ENCODE data around the gene NUDT6.
"Not testable (repeated sequence)": the region's sequence is repeated elsewhere in the genome, so short reads cannot be mapped to it uniquely, and the experiment has no call there.

The NUDT6 gene

GRCh38 chr4:122873821-122874593, 48.4 kb downstream of the NUDT6 start:
- DNase-seq, result no peak

DNA sequence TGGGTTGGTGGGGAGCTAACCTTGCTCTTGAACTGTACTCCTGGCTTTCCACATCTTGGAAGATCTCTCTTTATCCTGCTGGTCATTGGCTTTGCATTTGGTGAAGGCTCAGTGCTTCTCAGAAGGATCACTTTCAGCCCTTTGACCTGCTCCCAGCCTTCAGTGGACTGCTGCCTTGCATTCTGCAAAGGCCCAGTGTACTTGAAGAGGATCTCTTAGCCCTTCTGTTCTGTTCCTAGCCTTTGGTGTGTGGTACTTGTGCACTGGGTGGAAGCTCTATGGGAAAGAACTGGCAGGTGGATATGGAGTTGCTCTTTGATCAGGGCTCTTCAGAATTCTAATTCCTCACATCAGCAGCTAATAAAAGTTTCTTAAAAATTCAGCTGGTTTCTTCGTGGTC, 49.3 kb downstream of the NUDT6 start:
- no peak for DNase-seq

DNA sequence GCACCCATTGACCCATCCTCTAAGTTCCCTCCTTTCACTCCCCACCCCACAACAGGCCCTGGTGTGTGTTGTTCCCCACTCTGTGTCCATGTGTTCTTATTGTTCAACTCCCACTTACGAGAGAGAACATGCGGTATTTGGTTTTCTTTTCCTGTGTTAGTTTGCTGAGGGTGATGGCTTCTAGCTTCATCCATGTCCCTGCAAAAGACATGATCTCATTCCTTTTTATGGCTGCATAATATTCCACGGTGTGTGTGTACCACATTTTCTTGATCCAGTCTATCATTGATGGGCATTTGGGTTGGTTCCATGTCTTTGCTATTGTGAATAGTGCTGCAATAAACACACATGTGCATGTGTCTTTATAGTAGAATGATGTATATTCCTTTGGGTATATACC, 54.2 kb downstream of the NUDT6 start:
- not testable (repeated sequence) for DNase-seq

DNA sequence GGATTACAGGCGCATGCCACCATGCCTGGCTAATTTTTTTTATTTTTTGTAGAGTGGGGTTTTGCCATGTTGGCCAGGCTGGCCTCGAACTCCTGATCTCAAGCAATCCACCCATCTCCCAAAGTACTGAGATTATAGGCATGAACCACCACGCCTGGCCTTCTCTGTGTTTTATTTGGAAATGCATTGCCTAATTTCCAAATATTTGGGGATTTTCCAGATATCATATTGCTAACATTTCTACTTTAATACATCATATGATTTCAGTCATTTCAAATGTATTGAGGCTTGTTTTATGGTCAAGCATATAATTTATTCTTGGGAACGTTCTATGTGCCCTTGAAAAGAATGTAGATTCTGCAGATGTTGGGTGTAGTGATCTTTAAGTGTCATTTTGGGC, 57.0 kb downstream of the NUDT6 start:
- no peak for DNase-seq

GRCh38 chr4:122863639-122864038, 58.8 kb downstream of the NUDT6 start:
- DNase-seq, result no peak

DNA sequence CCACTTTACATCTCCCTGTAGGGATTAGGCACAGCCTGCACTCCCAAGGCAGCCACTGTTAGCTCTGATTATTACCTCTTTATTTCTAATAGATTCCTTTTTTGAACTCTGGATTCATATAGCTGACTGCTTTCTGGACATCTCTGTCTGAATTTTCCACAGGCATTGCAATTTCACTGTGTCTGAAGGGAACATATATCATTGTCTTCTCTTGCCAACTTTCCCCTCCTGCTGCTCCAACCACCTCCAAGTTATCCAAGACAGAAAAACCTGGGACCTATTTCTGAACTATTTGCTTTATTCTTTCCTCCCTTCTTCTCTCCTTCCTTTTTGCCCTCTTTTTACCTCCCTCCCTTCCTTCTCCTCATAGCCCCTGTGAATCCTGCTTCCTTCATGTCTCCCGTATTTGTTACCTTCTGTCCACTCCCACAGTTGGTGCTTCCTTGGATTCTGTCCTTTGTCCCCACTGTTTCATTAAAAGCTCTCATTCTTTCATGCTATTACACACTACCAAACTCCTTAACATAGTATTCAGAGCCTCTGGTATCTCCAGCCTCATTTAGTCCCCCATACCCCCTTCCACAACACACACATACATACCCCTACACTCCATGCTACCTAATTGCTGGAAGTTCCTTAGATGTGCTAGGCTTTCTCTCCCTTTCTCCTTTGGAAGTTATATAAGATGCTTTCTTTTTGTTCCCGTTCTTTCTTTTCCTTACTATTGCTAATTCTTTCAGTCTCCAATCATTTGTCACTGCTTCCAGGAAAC, 61.0 kb downstream of the NUDT6 start:
- no peak for DNase-seq

- DNase-seq, result no peak
These were observed 63.7 kb downstream of the NUDT6 start for GRCh38 chr4:122858705-122859104.

DNA sequence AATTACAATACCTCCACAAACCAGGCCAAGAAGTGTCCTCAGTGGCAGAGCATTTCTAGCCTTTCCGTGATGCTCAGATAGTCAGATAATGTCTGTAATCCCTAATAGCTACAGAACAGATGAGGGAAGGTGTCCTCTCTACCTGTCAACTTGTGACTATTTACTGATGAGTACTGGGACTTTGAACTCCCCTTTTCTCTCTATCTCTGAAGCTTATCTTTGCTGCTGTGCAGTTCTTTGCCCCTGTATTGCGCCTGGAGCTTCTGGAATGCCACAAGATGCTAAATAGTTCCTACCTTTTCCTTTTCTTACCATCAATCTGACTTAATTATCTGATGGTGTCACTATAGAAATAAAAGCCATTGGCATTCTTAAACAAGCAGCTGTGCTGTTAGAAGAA, 65.2 kb downstream of the NUDT6 start:
- DNase-seq, result no peak

DNA sequence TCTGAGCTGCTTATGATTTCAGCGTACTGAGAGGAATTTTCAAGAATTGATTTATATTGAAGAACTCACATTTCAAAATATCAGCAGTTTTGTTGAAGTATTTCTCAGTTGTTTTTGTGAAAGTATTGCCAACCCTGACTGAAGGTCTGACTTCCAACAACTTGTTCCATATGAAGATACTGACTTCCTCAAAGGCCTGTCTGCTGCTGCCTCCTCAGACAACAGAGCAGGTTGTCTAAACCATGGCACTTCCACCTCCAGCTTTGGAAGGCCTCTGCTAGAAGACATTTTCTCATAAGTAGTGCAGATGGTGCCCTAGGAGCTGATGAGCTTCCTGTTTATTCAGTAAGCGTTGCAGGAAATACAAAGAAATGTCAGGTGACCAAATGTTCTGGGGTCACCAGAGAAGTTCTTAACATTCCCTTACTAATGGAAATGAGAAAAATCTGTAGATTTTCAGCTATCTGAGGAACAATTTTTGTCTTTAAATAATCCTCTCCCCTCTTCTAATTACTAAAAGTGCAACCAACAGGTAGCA, 67.0 kb downstream of the NUDT6 start:
- no peak for DNase-seq

- no peak for DNase-seq
These were observed 67.7 kb downstream of the NUDT6 start for GRCh38 chr4:122854447-122855352.

DNA sequence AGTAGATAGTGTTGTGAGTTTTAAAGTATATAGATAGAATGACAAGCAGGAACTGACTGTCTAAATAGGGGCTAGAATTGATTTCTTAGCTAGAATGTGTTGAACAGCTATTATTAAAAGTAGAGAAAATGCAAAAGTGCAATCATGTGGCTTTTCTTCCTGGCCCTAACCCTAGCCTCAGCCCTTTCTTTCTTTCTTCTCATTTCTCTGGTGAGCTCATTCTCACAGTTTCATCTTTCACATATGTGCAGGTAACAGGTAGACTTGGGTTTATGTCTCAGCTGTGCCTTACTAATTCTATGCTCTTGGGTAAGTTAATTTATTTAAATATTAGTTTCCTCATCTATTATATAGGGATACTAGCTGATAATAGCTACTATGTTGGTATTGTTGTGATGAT, 70.8 kb downstream of the NUDT6 start:
- no peak for DNase-seq

DNA sequence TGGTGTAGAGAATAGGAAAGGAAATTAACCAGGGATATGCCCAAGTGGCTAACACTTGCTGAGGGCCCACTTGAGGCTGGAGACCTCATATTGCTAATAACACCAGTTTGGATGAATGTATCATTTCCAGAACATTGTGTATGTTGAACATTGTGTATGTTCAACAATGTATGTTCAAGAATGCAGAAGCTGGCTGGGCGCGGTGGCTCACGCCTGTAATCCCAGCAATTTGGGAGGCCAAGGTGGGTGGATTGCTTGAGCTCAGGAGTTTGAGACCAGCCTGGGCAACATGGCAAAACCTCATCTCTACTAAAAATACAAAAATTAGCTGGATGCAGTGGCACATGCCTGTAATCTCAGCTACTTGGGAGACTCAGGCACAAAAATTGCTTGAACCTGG, 72.6 kb downstream of the NUDT6 start:
- not testable (repeated sequence) for DNase-seq

GRCh38 chr4:122847931-122848330, 74.5 kb downstream of the NUDT6 start:
- no peak for DNase-seq

DNA sequence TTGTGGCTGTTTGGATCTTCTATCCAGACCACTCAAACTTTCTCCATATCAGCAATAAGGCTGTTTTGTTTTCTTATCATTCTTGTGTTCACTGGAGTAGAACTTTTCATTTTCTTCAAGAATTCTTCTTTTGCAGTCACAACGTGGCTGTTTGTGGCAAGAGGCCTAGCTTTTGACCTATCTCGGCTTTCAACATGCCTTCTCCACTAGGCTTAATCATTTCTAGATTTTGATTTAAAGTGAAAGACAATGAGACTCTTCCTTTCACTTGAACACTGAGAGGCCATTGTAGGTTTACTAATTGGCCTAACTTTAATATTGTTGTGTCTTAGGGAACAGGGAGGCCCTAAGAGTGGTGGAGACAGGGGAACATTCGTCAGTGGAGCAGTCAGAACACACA, 76.6 kb downstream of the NUDT6 start:
- no peak for DNase-seq

DNA sequence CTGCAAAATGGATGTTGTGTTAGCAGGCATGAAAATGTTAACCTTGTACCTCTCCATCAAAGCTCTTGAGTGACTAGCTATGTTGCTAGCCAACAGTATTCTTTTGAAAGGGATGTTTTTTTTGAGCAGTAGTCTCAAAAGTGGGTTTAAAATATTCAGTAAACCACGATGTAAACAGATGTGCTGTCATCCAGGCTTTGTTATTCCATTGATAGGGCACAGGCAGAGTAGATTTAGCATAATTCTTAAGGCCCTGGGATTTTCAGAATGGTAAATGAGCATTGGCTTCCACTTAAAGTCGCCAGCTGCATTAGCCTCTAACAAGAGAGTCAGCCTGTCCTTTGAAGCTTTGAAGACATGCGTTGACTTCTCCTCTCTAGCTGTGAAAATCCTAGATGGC, 77.3 kb downstream of the NUDT6 start:
- no peak for DNase-seq

- DNase-seq, result not testable (repeated sequence)
These were observed 78.0 kb downstream of the NUDT6 start for GRCh38 chr4:122844391-122844790.

- no peak for DNase-seq
These were observed 79.3 kb downstream of the NUDT6 start for GRCh38 chr4:122842984-122843531.

Data from stimulated activated CD4-positive, alpha-beta T cell treated with anti-CD3 and anti-CD28 coated beads, Interleukin-15, amount 100 ng/mL, for 24 hours (primary cell).